IPS-NIHi7 (cell line): ENCODE measurements around the gene SMOC2.

Experiments
- DNase-seq: peaks from one replicate; pipeline ENCODE4 v3.0.0; 2012; ENCODE audit warnings: mixed read lengths; ENCODE audit errors: extremely low spot score

Gene SMOC2

DNA sequence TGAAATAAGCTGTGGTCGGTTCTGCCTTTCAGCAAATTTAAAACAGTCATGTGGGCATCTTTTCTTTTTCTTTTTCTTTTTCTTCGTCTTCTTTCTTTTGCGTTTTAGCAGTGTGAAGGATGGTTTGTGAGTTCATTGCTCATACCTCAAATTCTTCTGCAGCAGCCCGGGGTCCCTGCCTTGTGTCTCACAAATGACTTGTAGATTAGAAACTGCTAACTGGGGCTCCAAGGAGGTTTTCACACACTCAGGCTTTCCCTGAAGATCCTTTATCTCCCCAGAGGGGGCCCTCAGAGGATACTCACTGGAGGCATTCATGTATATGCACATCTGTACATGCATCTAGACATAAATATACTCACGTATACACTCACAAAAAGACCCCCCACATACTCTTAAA lies 1.7 kb downstream of the SMOC2 start:
- DNase-seq, result no peak

DNA sequence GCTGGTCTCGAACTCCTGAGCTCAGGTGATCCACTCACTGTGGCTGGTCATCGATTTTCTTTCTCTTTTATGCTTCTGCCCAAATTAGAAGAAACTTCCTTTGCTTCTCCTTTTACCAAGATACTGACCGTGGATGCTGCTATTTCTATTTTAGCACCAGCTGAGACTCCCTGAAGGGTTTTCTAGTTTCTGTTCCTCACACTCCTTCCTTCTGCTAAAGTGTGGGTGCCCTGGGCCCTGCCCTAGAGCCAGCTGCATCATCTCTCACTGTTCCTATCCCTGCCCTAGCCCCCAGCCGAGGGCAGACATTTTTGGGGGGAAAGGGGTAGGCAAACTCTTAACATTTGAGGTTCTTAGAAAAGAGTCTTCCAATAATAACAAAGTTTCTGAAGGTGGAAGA lies 6.3 kb downstream of the SMOC2 start:
- no peak for DNase-seq

DNA sequence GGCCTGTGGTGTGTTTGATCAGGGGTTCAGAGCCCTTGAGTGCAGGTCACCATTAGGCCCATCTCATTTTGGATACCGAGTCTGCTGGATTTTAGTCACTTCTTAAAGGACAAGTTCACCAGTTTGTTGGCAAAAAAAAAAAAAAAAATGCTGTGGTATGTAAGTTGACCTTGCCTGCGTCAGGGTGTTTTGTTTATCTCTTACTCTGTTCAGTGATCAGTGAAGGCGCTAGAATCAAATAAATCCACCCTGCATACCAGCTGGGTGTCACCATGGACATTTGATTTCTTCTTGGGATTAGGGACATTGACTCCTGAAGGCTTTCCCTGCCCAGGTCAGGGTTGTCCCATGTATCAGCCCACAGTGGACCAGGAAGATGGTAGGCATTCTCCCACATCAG lies 6.7 kb downstream of the SMOC2 start:
- DNase-seq, result no peak

DNA sequence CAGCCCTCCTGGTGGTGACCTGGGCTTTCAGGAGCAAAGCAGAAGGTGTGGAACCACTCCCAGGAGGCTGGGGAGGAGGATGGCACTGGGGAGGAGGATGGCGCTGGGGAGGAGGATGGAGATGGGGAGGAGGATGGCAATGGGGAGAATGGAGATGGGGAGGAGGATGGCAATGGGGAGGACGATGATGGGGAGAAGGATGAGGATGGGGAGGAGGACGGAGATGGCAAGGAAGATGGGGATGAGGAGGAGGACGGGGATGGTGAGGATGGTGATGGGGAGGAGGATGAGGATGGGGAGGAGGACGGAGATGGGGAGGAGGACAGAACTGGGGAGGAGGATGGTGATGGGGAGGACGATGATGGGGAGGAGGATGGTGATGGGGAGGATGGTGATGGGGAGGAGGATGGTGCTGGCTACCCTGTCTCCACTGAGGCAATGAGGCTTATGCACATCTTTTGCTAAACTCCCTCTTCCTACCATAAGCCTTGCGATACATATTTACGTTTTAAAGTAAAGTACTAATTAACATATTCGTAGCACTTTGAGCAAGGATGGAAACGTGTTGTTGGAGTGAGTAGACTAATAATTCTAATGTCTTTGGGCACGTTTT lies 7.4 kb downstream of the SMOC2 start:
- no peak for DNase-seq

DNA sequence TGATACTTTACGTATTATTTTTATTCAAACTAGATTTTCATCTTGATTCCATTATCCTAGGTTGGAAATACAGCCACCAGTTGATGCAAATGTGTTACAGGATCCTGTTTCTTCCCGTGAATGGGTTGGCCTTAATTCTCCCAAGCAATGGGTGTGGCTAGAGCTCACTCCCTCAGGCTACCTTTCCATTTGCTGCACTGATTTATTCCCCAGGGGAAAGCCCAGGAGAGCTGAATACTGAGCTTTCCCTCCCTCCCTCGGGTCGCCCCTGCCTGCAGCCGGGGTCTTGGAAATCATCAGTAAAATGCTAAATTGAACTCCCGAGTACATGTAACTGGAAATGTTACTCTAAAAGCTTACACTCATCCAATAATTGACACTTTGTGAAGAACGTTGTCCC lies 9.9 kb downstream of the SMOC2 start:
- DNase-seq, result peak; percentile 46

DNA sequence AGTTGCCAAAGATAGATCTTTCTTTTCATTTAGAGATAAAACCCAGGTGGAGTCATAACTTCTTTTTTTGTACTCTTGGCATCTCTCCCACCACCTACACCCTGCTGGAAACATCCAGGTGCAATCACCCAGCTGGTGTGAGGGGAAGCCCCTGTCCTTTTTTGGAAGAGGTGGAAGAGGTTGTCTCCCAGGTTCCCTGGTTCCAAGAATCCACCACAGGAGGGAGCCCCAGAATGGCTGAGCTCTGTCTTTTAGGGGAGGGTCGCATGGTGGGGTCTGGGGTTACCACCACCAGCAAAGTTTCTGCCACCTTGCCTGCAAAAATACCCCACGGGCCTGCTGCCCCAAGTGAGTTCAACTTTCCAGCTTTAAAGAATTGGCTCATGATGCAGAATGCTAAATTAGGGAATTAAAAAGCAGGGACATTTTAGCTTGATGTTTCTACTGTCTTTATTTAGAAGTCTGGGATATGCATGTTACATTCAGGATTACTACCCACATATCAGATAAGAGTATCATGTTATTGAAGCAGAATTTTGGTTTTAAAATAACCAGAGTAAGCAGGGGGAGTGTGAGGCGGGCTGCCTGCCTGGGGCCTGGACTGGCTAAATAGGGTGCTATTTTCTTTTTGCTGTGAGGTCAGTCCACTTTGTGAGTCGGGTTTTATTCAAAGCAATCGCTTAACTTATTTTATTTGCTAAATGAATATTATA lies 11.0 kb downstream of the SMOC2 start:
- DNase-seq, result peak; percentile 75

DNA sequence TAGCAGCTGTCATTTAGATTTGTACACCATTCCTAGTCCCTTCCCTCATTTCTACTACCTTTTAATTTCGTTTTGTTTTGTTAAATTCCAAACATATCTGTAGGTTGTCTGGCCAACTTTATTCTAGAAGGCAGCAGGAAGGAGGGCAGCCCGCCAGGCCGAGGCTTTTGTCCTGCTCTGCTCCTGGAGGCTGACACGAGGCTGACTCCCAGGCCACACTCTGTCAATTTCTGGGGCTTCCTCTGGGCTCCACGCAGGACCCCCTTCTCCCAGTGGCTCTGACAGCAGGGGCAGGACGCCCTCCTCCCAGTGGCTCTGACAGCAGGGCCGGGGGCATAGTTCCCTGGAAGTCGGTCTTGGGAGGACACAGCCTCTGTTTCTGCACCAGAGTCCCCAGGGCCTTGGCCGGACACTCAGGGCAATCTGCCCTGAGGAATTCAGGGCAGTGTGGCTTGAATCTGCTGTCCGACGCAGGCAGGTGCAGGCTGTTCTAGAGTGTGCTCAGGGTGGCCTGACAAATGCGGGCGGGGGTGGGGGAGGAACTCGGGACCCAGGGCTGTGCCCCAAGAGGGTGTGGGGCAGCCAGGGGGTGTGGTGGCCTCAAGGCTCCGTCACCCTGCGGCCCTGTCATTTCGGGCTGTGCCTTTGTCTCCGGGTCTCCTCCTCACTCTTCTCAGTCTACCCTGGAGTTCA lies 11.8 kb downstream of the SMOC2 start:
- no peak for DNase-seq

DNA sequence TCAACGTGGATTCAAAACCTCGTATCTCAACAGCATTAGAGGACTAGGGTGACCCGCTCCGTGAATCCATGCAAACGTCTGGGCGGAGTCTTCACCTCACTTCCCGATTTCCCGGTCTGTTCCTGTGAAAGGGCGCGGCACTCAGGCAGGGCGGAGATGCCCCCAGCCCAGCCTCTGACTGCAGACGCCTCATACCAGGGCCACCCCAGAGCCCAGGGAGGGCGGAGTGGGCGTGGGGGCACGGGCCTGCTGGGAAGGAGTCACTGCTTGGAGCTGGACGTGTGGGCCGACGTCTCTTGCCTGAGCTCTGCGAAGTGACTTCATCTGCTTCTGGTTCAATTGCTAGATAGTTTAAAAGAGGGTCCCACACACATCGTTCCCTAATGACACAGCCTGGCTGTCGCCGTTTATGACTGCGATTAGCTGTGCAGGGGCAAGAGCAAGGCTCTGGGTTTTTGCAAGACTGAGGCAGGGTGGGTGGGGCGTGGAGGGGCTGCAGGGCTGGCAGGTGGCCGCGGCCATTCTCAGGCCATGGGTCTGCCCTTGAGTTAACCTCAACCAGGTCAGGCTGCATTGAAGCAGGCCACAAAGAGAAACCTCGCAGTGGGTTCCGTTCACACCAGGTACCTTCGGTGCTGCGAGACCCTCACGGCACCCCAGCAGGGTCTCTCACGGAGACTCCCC lies 15.0 kb downstream of the SMOC2 start:
- DNase-seq, result no peak

DNA sequence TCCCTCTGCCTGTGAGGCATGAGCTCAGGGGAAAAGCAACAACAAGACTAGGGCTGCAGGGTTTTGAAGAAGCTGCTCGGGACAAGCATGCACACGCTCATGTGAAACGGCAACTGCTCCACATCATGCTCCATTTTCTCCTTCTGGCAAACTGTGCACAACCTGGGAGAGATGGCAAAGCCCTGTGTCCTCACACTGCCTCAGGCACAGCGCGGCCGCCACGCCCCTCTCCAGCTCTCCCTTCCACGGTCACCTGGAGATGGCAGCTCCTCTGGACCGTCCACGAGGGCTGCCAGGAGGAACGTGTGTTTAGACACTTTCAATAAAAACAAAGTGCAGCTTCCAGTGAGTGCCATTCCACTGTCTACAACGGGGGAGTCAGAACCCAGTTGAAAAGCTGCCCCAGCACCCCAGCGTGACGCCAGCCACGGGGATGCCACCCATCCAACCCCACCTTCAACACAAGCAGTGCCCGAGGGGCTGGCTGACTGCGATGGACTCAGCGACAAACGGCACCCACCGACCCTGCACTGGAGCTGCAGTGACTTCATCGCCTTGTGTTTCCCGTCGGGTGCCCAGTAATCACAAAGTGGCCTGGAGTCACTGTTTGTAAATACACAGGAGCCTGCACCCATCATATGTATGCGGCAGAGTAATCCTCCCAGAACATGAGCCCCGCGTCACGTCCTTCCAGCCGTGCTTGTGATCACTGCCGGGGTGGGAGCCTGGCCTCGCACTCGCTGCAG lies 16.1 kb downstream of the SMOC2 start:
- no peak for DNase-seq

DNA sequence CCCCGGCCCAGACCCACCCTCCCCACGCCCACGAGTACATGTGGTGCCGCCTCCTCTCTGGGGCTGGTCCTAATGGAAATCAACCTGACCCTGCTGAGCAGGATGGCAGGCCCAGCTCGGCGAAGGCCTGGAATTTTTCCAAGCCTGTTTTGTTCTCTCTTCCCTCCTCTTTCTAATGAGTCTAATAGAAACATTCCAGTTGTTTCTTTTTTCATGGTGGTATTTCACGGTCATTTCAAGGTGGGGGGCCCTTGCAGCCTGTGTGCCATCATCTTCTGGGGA lies 16.6 kb downstream of the SMOC2 start:
- DNase-seq, result no peak

DNA sequence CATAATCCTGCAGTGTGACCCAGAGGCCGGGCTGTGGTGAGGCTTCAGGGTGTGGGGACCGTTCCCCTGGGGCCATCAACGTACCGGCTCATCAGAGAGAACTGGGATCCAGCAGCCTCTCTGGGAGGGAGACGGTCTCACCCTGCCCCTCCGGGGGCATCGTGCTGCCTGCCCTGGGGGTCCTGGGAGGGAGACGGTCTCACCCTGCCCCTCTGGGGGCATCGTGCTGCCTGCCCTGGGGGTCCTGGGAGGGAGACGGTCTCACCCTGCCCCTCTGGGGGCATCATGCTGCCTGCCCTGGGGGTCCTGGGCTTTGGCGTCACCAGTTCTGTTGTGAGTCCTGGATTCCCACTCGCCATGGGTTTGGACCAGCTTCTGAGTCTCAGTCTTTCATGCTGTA lies 17.1 kb downstream of the SMOC2 start:
- no peak for DNase-seq

DNA sequence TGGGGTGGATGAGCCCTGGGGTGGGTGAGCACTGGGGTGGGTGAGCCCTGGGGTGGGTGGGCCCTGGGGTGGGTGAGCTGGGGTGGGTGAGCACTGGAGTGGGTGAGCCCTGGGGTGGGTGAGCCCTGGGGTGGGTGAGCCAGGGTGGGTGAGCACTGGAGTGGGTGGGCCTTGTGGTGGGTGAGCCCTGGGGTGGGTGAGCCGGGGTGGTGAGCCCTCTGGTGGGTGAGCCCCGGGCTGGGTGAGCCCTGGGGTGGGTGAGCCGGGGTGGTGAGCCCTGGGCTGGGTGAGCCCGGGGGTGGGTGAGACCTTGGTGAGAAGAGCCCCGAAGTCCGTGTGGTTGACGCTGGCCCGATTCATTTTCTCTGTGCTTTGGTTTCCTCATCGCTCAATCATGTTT lies 18.6 kb downstream of the SMOC2 start:
- no peak for DNase-seq

DNA sequence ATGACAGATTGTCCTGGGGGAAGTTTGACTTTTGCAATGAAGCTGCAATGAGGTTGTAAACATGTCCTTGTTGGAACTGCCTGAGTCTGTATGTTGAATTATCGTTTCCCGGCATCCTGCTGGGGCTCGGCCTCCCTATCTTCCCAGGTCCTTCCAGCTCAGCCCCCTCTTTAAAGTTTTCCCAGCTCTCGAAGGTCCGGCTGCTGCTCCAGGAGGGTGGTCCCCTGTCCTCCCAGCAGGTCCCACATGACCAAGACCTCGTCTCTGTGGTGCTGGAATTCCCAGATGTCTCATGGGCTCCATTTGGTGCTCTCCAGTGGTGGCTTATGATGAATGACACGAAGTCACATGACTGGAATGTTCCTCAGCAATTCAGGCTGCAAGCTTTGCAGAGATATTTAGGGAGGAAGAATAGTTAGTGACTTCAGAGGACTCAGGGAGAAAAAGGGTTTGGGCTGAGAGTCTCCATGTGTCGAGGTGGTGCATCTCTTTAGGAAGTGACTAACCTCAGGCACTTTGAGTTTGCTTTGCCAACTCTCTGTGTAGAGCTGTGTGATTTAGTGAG lies 21.4 kb downstream of the SMOC2 start:
- DNase-seq, result no peak

DNA sequence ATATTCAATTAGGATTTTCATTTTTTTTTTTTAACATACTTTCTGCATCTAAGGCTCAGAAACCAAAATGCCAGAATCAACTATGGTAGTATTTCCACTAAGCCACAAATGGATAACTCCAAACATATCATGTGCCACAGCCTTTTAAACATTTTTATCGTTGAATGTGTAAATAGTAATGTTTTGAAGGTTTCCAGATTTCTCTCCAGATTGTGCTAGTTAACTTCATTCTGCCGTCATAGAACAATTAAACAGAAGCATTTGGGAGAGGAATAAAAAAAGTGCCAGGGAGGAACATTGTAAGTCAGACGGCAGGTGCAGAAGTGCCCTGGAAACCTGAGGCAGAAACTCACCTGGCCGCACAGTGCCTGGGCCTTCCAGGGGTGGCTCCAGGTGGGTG lies 23.6 kb downstream of the SMOC2 start:
- no peak for DNase-seq

DNA sequence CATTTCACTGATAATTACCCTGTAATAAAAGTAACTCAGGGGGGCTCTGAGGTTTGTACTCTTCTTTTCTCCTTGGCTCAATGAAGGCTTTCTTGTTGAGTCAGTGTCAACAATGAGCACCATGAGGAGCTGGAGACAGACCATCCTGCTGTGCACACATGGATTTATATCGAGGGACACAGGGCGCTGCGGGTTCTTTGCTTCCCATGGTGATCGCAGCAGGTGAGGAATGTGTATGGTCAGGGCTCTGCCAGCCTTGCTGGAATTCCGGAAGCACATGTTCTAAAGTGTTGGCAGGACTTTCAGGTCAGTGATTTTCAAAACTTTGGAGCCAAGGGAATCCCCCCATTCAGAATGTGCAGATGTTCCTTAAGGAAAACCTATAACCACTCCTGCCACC lies 27.1 kb downstream of the SMOC2 start:
- no peak for DNase-seq

DNA sequence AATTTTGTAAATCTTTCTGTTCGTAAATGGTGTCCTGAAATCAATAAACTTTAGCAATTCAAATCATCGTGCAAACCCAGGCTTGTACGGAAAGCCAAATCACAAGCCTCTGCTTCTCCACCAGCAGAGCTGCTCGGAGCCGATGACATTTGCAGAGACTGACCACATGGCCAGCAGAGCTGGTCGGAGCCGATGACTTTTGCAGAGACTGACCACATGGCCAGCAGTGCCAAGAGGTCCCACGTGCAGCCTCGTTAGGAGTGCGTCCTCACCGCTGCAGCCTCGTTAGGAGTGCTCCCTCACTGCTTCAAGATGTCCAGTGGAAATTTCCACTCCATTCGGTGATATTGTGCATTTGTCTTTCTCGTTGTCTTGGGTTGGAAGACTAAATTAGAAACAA lies 28.5 kb downstream of the SMOC2 start:
- no peak for DNase-seq

DNA sequence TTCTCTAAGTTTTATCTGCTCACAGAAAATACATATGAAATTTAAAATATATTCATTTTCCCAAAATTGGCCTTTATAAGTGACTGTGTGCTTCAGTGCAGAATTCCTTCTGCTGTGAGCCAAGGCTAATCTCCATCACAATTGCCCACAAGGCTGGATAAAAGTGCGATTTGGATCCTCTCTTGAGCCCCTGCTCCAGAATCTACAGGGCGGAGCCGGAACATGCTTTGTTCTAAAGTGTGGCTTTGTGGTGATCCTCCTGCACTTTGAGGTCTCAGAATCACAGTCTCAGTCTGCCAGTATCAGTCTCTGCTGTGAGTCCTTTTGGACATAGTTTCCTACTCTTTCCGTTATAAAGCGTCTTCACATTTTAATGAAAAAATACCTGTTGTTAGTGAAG lies 28.9 kb downstream of the SMOC2 start:
- DNase-seq, result no peak

DNA sequence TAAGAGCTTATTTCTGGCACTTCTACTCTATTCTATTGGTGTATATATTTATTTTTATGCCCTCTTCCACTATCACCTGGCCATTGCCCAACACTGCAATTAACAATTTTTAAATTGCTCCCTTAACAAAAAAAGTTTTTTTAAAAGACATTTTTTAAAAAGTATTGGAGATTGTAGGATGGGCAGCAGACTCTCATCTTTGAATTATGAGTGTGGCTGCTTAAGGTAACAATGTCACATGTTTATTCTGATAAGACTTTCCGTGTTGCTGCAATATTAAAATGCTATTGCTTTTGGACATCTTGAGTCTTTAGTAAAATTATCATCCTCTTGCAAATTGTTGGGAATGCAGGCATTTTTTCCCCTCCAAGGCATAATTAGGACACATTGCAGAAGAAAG lies 31.4 kb downstream of the SMOC2 start:
- DNase-seq, result no peak

DNA sequence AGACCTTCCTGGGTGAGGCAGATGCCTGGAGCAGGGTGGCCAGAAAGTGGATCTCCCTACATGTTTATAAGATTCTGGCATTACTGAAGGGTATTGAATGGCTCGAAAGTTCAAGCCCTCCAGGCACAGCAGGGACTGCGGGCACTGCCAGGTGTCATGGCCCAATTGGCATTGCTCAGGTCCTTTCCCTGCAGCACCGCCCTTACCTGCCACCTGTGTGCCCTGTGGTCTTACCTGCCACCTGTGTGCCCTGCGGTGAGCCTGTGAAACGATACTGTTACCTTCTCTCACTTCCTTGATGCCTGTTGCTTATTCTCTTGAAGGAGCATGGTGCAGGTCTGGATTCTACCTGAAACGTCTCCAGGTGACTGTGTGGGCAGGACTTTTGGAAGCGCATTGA lies 32.2 kb downstream of the SMOC2 start:
- no peak for DNase-seq

DNA sequence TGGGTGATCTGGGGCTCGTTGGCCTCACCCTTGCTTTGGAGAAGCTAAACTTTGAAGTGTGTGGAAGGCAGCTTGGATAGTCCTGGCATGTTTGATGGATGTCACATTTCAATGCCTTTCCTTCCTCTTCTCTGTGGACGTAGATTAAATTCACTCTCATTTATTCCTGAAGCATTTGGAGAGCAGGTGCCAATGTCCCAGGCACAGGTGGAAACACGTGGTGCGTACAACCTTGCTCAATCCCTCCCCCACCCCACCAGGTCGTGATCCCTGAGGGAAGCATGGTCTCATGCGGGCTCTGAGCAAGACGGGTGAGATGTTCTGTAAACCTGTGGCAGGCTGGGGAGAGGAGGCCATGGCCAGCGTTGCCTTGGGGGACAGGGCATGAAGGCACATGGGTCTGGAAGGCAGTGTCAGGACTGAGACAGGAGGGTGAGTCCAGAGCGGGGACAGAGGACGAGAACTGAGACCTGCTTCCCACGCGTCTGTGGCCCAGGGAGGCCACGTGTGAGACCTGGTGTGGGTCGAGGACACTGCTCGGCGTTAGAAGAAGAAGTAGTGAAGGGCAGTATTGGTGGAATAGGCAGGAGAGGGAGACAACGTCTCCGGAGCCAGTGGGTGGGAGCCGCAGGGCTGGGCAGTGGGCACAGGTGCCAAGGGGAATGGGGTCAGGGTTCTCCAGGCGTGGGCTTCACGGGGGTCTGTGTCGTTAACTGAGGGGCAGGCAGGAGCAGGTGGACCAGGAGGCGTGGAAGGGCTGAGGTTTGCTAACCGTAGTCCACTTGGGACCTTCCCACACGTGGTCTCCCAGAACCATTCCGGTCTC lies 34.4 kb downstream of the SMOC2 start:
- DNase-seq, result no peak

DNA sequence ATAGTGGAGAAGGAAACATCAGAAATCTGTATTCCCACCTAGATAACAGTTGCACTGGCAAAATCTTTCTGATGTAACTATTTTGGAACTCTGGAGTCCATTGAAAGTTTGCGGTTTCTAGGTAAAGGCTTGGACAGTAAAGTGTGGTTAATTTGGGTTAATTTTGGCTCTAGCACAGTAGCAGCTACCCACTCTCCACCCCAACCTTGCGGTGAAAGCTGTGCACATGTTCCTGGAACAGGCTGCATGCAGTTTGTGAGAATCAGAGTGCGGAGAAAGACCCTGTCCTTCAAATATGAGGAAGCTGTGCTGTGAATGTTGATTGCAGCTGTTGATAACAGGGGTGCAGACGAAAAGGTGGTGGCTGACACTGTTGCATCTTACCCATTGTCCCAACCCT lies 38.4 kb downstream of the SMOC2 start:
- DNase-seq, result no peak
